SK-N-SH treated with all-trans-retinoic acid at 6 μM for 48 hours (cell line): ENCODE data around the gene UBE2Q2.

ENCODE experiments used
- ATAC-seq: fragments of 200-7000 bp; cut with Tn5 transposase; 3 replicates; pipeline ENCODE4 v1.9.1; 2020; ENCODE audit warnings: mild to moderate bottlenecking, moderate library complexity
- ARNTL ChIP-seq: fragments of 450-650 bp; formaldehyde crosslinking; IDR thresholded peaks from 2 replicates; pipeline ENCODE4 v1.5.0; 2020; ENCODE audit warnings: low read depth, mild to moderate bottlenecking, moderate library complexity, borderline replicate concordance
- BACH2 ChIP-seq: fragments of 250-450 bp; sonication (Bioruptor Pico); IDR thresholded peaks from 2 replicates; pipeline ENCODE4 v1.9.0; 2021; ENCODE audit warnings: mild to moderate bottlenecking, borderline replicate concordance
- CSDC2 ChIP-seq: fragments of 250-450 bp; sonication (Bioruptor Pico); IDR thresholded peaks from 2 replicates; pipeline ENCODE4 v1.5.0; 2020; ENCODE audit warnings: mild to moderate bottlenecking, moderate library complexity
- ESRRG ChIP-seq: fragments of 250-450 bp; sonication (Bioruptor Pico); IDR thresholded peaks from 2 replicates; pipeline ENCODE4 v1.6.1; 2021; ENCODE audit warnings: mild to moderate bottlenecking
- GLIS3 ChIP-seq: fragments of 250-450 bp; sonication (Bioruptor Pico); IDR thresholded peaks from 2 replicates; pipeline ENCODE4 v1.5.0; 2020; ENCODE audit warnings: mild to moderate bottlenecking, moderate library complexity
- OSR1 ChIP-seq: fragments of 250-450 bp; sonication (Bioruptor Pico); IDR thresholded peaks from 2 replicates; pipeline ENCODE4 v1.8.0; 2022; ENCODE audit warnings: moderate library complexity, mild to moderate bottlenecking, inconsistent platforms
- PPARA ChIP-seq: fragments of 250-450 bp; sonication (Bioruptor Pico); IDR thresholded peaks from 2 replicates; pipeline ENCODE4 v1.5.0; 2020; ENCODE audit warnings: mild to moderate bottlenecking, borderline replicate concordance
- RARB ChIP-seq: fragments of 250-450 bp; sonication (Bioruptor Pico); IDR thresholded peaks from 2 replicates; pipeline ENCODE4 v1.8.0; 2021; ENCODE audit warnings: mild to moderate bottlenecking, moderate library complexity
- SNAI2 ChIP-seq: fragments of 250-450 bp; sonication (Bioruptor Pico); IDR thresholded peaks from 2 replicates; pipeline ENCODE4 v1.5.0; 2020; ENCODE audit warnings: mild to moderate bottlenecking, moderate library complexity
- TCF4 ChIP-seq: fragments of 250-450 bp; sonication (Bioruptor Pico); IDR thresholded peaks from 2 replicates; pipeline ENCODE4 v1.8.0; 2021; ENCODE audit warnings: mild to moderate bottlenecking, moderate library complexity, borderline replicate concordance
- TOX ChIP-seq: fragments of 250-450 bp; sonication (Bioruptor Pico); IDR thresholded peaks from 2 replicates; pipeline ENCODE4 v1.8.0; 2021; ENCODE audit warnings: mild to moderate bottlenecking, moderate library complexity, borderline replicate concordance
- ZC3H10 ChIP-seq: fragments of 250-450 bp; sonication (Bioruptor Pico); IDR thresholded peaks from 2 replicates; pipeline ENCODE4 v1.5.1; 2021; ENCODE audit warnings: mild to moderate bottlenecking, moderate library complexity
- ZFP3 ChIP-seq: fragments of 250-450 bp; sonication (Bioruptor Pico); IDR thresholded peaks from 2 replicates; pipeline ENCODE4 v1.5.0; 2020; ENCODE audit warnings: mild to moderate bottlenecking, moderate library complexity
- ZFP30 ChIP-seq: fragments of 450-650 bp; formaldehyde crosslinking; IDR thresholded peaks from 2 replicates; pipeline ENCODE4 v1.5.0; 2022; ENCODE audit warnings: mild to moderate bottlenecking, moderate library complexity
- ZNF565 ChIP-seq: fragments of 450-650 bp; formaldehyde crosslinking; conservative IDR thresholded peaks from 2 replicates; pipeline ENCODE4 v1.5.0; 2020; ENCODE audit warnings: low read depth, mild to moderate bottlenecking, moderate library complexity
- ZNF70 ChIP-seq: fragments of 450-650 bp; formaldehyde crosslinking; IDR thresholded peaks from 2 replicates; pipeline ENCODE4 v1.5.0; 2020; ENCODE audit warnings: mild to moderate bottlenecking, moderate library complexity
- ZNF8 ChIP-seq: fragments of 450-650 bp; formaldehyde crosslinking; IDR thresholded peaks from 2 replicates; pipeline ENCODE4 v1.5.0; 2020; ENCODE audit warnings: mild to moderate bottlenecking, moderate library complexity
- TF ChIP-seq, protein P1 (sequence below): fragments of 250-450 bp; sonication (Bioruptor Pico); IDR thresholded peaks from 2 replicates; pipeline ENCODE4 v1.8.0; 2020; ENCODE audit warnings: mild to moderate bottlenecking, moderate library complexity, borderline replicate concordance
- TF ChIP-seq, protein P2 (sequence below): fragments of 250-450 bp; sonication (Bioruptor Pico); IDR thresholded peaks from 2 replicates; pipeline ENCODE4 v1.5.1; 2021; ENCODE audit warnings: mild to moderate bottlenecking, moderate library complexity
- TF ChIP-seq, protein P3 (sequence below): fragments of 250-450 bp; sonication (Bioruptor Pico); IDR thresholded peaks from 2 replicates; pipeline ENCODE4 v1.5.0; 2020; ENCODE audit warnings: mild to moderate bottlenecking, moderate library complexity
- TF ChIP-seq, protein P4 (sequence below): fragments of 250-450 bp; sonication (Bioruptor Pico); IDR thresholded peaks from 2 replicates; pipeline ENCODE4 v1.8.0; 2021; ENCODE audit warnings: low read depth, mild to moderate bottlenecking, moderate library complexity, borderline replicate concordance

The UBE2Q2 gene

DNA sequence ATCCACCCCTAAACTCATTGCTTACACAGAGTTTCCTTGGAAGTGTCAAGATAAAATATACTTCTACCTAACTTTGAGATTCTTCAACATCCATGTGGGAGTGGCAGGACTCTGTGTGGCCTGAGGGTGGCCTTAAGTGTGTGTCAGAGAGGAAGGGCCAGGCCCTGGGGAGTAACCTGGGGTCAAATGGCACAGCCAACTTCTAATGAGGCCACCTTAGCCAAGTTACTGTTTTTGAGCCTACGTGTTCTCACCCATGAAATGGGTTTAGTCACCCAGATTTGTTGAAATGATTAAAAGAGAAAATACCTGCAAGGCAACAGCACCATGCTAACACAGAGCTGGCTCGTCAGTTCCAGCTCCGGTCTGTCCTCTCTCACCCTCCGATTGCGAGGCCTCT, 28.5 kb upstream of the UBE2Q2 start:
- no peak for ATAC-seq
- TF ChIP-seq ZNF8 (CRISPR knock-in tag) (no peak), TCF4 (no peak), ZNF565 (CRISPR knock-in tag) (no peak), RARB (CRISPR knock-in tag) (no peak), SNAI2 (CRISPR knock-in tag) (no peak), ZFP30 (CRISPR knock-in tag) (no peak), ARNTL (no peak), ESRRG (no peak), PPARA (CRISPR knock-in tag) (no peak), CSDC2 (CRISPR knock-in tag) (no peak), ZNF70 (CRISPR knock-in tag) (no peak), BACH2 (CRISPR knock-in tag) (no peak), TOX (no peak)
- TF ChIP-seq, protein P1, sequence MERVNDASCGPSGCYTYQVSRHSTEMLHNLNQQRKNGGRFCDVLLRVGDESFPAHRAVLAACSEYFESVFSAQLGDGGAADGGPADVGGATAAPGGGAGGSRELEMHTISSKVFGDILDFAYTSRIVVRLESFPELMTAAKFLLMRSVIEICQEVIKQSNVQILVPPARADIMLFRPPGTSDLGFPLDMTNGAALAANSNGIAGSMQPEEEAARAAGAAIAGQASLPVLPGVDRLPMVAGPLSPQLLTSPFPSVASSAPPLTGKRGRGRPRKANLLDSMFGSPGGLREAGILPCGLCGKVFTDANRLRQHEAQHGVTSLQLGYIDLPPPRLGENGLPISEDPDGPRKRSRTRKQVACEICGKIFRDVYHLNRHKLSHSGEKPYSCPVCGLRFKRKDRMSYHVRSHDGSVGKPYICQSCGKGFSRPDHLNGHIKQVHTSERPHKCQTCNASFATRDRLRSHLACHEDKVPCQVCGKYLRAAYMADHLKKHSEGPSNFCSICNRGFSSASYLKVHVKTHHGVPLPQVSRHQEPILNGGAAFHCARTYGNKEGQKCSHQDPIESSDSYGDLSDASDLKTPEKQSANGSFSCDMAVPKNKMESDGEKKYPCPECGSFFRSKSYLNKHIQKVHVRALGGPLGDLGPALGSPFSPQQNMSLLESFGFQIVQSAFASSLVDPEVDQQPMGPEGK (CRISPR knock-in tag), result no peak
- TF ChIP-seq, protein P2, sequence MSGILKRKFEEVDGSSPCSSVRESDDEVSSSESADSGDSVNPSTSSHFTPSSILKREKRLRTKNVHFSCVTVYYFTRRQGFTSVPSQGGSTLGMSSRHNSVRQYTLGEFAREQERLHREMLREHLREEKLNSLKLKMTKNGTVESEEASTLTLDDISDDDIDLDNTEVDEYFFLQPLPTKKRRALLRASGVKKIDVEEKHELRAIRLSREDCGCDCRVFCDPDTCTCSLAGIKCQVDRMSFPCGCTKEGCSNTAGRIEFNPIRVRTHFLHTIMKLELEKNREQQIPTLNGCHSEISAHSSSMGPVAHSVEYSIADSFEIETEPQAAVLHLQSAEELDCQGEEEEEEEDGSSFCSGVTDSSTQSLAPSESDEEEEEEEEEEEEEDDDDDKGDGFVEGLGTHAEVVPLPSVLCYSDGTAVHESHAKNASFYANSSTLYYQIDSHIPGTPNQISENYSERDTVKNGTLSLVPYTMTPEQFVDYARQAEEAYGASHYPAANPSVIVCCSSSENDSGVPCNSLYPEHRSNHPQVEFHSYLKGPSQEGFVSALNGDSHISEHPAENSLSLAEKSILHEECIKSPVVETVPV (CRISPR knock-in tag), result no peak
- TF ChIP-seq, protein P3, sequence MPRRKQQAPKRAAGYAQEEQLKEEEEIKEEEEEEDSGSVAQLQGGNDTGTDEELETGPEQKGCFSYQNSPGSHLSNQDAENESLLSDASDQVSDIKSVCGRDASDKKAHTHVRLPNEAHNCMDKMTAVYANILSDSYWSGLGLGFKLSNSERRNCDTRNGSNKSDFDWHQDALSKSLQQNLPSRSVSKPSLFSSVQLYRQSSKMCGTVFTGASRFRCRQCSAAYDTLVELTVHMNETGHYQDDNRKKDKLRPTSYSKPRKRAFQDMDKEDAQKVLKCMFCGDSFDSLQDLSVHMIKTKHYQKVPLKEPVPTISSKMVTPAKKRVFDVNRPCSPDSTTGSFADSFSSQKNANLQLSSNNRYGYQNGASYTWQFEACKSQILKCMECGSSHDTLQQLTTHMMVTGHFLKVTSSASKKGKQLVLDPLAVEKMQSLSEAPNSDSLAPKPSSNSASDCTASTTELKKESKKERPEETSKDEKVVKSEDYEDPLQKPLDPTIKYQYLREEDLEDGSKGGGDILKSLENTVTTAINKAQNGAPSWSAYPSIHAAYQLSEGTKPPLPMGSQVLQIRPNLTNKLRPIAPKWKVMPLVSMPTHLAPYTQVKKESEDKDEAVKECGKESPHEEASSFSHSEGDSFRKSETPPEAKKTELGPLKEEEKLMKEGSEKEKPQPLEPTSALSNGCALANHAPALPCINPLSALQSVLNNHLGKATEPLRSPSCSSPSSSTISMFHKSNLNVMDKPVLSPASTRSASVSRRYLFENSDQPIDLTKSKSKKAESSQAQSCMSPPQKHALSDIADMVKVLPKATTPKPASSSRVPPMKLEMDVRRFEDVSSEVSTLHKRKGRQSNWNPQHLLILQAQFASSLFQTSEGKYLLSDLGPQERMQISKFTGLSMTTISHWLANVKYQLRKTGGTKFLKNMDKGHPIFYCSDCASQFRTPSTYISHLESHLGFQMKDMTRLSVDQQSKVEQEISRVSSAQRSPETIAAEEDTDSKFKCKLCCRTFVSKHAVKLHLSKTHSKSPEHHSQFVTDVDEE (CRISPR knock-in tag), result no peak
- TF ChIP-seq, protein P4, sequence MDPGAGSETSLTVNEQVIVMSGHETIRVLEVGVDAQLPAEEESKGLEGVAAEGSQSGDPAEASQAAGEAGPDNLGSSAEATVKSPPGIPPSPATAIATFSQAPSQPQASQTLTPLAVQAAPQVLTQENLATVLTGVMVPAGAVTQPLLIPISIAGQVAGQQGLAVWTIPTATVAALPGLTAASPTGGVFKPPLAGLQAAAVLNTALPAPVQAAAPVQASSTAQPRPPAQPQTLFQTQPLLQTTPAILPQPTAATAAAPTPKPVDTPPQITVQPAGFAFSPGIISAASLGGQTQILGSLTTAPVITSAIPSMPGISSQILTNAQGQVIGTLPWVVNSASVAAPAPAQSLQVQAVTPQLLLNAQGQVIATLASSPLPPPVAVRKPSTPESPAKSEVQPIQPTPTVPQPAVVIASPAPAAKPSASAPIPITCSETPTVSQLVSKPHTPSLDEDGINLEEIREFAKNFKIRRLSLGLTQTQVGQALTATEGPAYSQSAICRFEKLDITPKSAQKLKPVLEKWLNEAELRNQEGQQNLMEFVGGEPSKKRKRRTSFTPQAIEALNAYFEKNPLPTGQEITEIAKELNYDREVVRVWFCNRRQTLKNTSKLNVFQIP (CRISPR knock-in tag), result no peak
- TF ChIP-seq, all 23 proteins: peak for 0

DNA sequence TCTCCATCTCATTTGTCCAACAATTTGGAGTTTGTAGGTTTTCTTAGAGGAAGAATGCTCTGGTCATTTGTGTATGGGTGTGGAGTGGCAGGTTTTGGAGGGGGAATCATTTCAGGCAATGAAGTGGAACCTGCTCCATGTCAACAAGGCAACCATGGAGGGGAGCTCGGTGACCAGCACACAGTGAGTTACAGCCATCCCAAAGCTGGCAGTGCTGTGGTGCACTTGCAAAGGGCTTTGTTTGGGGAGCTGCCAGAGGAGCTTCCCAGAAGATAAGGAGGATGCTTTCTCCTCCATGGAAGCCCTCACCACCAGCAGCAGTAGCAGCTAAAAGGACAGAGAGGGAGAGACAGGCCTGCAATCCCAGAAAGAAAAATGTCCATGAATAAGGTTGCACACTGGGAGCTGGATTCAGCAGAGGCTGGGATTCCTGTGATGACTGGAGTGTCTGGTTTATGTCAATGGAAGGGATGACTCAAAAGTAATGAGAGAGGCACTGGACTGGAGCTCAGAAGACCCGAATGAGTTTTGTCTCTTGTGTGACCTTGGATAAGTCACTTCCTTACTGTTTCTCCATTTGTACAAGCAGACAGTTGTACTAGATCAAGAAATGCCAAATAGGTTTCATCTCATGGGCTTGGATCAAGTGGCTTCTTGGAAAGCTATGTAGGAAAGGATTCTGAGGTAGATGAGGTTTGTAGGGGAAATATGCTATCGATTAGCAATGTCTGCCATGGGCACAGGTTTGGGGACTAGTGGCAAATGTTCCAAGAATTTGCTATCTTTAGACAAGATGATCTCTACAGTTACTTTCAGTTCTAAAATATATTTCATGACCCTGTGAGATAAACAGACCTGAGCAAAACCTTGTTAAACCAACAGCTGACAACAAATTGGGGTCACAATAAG, 27.2 kb upstream of the UBE2Q2 start:
- peak; percentile 58; the same call in 2 of the 3 replicates for ATAC-seq
- TF ChIP-seq ZNF565 (CRISPR knock-in tag) (no peak), OSR1 (CRISPR knock-in tag) (no peak), CSDC2 (CRISPR knock-in tag) (no peak), ZC3H10 (no peak), ZFP3 (no peak), GLIS3 (CRISPR knock-in tag) (no peak), ZNF70 (CRISPR knock-in tag) (no peak)
- TF ChIP-seq, protein P4 (CRISPR knock-in tag), result no peak
- TF ChIP-seq, protein P2 (CRISPR knock-in tag), result no peak
